GM19099 (cell line): ENCODE measurements around the gene RAB29.

Experiments used
- POLR2A ChIP-seq: IDR thresholded peaks from 3 replicates; pipeline ENCODE4 v1.6.1; 2011; ENCODE audit warnings: low read depth; ENCODE audit not compliant: insufficient read length; ENCODE audit errors: extremely low read depth

RAB29 gene

DNA sequence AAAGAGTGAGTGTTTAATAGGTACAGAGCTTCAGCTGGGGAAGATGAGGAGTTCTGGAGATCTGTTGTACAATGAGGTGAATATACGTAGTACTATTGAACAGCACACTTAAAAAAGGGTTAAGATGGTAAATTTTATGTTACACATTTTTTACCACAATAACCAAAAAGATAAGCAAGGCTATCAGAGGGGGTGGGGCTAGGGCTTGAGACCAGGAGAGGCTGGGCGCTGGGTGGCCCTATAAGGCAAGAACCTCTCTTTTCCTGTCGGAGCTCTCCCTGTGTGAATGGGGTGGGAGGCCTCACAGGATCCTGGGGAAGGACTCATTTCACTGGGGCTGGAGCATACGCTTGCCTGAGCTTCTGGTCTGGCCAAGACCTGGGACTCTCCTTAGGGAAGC is 28.7 kb upstream of the RAB29 start:
- no peak for TF ChIP-seq POLR2A

DNA sequence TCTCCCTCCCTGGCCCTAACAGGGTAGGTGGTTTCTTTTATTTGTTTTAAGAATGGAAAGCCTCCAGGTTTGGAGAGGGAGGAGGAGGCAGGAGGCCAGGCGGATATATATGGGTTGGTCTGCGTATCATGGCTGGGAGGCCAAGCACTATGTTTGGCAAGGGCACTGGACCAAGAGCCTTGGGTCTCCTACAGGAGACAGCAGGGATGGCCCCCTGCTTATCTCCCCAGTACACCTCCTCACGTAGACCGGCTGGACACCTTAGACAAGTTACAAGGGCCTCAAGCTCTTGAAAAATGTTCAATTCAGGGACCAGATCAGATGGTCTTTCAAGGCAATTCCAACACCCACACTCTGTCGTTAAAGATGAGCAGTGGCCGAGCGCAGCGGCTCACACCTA is 26.8 kb upstream of the RAB29 start:
- no peak for TF ChIP-seq POLR2A

DNA sequence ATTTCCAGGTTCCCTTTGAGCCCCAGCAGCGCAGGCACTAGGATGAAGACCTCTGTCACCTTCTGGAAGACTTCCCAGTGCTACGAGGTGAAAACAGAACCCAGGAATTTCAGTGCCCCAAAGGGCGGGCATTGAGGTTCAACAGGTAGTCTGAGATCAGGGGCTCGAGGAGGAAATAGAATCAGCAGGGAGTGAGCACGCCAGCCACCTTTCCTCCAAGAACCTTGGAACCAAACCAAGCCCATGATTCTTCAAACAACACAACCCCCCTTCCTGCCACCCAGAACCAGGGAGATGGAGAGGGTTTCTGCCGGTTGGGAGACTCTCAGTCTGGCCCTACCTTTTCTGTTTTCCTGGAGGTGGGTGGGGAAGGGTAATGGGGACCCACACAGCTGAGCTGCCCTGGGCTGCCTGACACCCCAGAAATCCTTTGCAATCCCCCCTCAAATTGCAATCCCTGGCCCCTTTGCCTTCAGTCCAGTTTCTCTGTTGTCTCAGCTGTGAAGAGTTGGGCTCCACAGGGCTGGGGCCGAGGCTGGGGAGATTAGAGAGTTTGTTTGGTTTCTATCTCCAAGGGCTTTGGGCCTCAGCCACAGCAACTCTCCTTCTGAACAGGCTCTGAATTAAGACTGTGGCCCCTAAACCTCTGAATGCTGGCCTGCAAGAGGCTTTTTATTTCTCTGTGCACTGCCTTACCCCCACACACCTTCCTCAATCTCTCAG is 25.9 kb upstream of the RAB29 start:
- TF ChIP-seq POLR2A, result no peak

DNA sequence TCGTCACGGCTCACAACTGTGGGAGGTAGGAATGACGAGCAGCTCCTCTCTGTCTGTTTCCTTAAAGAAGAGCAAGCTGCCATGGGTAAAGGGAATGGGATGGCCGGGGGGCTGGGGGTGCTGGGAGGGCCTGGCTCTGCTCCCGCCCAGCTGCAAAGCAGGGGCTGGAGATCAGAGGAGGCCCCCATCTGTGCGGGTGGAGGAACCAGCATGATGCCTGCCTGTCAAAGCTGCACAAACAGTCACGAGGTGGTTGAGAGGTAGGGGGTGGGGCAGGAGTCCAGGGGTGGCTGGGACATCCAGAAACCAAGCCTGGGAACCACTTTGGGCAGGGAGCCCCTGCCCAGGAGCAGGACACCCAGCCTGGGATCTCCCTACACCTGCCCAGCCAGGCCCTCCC is 25.1 kb upstream of the RAB29 start:
- TF ChIP-seq POLR2A, result no peak

DNA sequence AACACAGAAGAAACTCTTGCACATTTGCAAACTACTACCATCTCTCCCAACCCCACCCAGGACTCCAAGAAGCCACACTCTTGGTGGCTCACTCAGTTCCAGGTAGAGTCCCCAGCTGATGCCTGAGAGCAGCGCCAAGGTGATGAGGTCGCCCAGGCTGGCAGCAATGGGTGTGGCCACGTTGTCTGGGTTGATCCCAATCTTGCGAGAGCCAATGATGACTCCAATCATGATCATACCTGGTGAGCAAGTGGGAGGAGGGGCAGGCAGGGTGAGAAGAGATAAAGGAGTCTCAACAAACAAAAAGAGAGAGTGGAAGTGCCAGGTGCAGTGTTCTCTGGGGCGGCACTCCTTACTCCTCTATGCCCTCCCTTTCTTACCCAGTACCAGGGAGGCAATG is 23.3 kb upstream of the RAB29 start:
- TF ChIP-seq POLR2A, result no peak

DNA sequence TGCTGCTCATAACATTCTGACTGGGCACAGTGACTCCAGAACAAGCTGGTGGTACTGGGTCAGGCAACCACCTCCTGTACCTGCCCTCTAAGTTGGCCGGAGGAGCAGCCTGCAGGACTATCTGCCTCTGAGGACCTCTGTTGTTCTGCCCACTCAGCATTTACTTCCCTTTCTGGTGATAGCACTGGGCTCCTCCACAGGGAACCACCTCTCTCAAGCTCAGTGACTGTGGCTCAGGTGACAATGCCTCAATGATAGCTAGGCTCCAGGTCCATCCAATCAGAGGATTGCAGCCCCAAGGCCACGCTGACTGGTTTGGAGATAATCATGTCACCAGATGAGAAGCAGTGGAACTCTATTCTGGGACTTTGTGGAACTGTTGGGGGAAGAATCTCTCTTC is 21.9 kb upstream of the RAB29 start:
- TF ChIP-seq POLR2A, result no peak

DNA sequence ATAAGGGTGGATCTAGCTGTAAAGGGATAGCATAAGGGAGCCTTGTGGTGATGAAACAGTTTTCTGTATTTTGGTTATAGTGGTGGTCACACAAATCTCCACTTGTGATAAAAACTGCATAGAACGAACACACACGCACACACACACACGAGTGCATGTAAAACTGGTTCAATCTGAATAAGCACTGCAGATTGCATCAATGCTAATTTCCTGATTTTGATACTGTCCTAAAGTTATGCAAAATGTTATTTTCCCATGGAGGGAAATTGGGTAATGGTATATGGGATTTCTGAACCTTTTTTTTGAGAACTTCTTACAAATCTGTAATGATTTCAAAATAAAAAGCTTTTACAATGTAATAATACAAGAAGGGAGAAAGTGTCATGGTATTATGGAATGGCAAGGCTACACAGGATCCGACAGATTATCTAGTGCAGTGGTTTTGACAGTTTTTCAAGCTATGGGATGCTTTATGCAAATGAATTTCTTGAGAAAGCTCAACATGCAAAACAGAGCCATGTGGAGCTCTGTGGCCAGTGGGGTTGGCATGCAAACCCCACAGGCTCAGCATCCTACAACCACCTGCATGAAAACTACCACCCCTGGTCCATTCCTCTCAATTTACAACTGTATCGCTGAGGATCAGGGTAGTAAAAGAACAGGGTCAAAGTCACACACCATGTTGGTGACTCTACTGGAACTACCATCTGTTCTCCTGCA is 18.9 kb upstream of the RAB29 start:
- no peak for TF ChIP-seq POLR2A

DNA sequence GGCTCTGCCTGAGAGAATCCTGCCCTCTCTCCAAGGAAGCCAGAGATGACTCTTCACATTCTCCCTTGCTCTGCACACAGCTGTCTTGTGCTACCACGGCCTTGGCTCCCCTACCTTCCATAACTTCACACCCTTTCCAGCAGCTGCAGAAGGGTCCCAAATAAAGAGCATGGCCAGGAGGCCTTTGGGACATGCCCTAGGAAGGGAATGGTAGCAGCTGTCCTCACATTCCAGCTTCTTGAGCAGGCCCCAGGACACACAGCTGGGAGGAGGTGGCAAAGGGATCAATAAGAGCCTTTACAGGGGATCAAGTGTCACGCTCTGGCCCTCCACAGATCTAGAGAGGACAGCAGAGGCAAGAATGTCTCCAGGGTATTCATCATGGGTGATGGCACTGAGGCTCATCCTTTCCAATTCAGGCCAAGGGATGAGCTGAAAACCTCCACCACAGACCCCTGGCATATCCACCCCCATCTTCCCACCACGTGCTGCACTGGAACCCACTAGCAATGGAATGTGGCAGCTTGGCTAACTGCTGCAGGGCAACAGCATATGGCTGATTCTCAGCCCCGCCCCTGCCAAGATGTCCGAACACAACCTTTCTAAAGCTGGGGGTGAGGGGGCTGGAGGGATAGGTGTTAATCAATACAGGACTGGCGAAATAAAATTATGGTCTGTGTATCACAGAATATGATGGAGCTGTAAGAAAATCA is 17.8 kb upstream of the RAB29 start:
- TF ChIP-seq POLR2A, result no peak

DNA sequence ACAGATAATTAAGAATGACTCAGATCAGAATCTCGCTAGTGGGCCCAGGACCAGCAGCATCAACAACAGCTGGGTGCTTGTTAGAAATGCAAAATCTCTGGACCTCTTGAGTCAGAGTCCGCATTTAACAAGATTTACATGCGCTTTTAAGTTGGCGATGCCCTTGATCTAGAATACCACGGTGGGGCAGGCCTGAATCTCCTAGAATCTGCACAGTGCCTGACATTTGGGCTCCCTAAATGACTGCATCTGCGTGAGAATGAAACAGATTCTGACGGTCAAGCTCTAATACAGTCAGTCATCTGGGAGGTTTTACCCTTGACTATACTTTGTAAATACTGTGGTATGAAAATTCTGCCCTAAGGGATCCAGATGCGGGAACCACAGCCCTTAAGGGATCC is 17.2 kb upstream of the RAB29 start:
- TF ChIP-seq POLR2A, result no peak

DNA sequence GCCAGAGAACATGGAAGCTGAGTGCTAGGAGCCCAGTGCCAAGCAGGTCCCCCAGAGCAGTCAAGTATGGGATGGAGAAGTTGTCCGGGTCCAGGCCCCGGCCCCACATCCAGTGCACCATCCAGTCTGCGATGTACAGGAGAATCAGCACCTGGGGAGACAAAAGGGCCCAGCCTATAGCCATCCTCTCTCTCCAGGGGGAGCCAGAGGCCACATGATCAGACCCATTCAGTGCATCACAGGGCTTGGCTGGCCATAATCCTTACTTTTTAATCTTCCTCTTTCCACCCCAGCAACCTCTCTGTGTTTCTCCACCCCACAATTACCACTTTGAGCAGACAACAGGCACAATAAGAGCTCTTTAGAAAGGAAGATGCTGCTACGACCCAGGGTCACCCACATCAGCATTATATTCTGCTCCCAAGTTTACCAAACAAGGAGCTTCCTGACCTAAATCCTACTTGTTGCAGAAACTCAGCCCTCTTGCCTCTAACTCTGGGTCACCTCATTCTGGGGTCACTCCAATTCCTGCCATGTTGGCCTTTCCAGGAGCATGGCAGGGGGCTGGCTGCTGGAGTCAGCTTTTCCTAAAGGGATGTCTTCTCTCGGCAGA is 16.4 kb upstream of the RAB29 start:
- no peak for TF ChIP-seq POLR2A

DNA sequence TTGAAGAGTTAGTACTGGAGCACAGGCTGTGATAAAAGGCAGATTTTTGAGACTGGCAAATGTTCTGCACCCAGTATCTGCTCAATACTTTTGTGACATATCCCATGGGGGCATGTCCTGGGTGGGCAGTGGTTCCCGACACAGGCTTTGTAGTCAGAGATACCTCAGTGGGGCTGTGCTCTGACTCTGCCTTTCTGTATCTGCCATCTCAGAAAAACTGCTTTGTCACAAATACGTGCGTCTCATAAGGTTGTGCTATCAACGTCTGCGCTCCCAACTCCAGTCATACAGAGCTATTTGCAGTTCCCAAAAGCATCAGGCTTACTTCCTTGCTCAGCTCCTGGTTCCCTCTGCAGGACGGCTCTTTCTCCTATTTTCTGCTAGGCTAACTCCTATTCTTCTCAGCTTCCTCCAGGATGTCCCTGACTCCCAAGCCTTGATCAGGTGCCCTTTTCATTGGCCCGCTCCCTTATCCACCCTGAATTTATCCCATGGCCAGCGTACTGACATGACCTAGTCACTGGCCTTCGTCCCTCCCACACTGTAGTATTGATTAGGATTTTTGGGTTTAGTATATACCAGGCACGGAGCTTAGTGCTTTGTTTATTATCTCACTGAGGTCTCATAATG is 12.1 kb upstream of the RAB29 start:
- TF ChIP-seq POLR2A, result no peak

DNA sequence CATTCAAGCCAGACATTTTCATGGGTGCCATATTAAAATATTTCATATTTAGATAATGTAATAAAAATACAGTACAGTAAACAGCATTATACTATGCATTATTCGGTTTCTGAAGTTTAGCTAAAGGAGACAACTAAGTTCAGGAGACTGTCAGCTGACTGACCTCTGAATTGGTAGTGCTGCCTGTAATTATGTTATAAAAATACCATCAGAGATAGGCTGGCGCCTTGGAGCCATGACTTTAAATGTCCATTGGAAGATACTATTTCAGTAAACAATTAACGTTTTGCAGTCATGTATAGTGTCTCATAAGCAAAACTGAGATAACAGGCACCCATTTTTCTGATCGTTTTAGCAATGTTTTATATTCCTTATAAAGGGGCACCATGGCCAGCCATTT is 11.3 kb upstream of the RAB29 start:
- TF ChIP-seq POLR2A, result no peak

DNA sequence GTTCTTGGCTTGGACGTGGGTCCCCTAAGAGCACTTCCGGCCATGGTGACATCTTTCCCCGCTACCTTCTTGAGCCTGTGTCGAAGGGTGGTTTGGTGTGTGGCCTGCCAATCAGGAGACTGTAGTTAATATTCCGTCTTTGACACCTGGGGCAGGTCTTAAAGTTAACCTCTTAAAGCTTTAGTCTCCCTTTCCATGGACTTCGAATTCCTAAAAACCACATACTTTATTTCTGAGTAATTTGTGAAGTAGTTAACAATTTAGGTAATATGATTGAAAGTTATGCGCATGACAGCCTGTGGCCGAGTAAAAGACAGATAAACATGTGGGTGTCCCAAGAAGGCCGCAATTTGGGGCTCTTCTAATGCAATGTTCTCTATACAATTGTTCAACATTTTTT is 10.2 kb upstream of the RAB29 start:
- no peak for TF ChIP-seq POLR2A

DNA sequence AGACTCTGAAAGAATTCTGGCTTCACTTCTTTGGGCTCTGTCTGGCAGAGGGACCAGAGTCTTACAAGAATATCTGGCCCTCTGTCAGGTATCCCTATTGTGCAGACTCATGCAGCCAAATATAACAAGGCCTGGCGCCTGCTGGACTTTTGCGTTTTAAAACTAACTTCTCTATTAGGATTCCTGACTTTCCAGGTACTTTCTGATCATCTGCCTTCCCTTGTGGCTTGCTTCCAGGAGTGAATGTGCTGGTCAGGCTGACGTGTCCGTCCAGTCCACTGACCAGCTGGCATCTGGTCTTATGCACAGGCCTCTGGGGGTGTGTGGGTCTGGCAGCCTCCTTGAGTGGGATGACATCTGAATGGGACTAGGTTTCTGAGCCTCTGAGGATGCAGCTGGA is 8.6 kb upstream of the RAB29 start:
- TF ChIP-seq POLR2A, result no peak

DNA sequence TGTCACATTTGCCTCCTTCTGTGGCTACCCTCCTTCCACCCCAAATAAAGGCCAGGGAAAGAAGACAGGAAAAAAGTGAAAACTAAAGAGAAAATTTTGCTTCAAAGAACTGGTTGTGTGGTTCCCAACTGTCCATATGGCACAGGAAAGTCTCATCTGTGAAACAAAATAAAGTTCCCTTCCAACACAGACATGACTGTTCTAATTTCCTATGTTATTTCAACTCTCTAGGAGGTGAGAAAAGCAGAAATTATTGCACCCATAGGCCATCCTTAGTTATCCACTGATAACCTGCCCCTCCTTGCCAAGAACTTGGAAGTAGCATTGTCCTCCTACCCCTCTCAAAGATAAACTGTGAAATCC is 8.1 kb upstream of the RAB29 start:
- no peak for TF ChIP-seq POLR2A
